Measurements from ENCODE around the gene PCGF2.

- TF ChIP-seq KDM1A (IDR thresholded peaks at IDR 0.05; ENCODE audit: borderline replicate concordance) (no peak), TAF1 (IDR thresholded peaks at IDR 0.05; ENCODE audit: borderline replicate concordance, low read depth, low read length) (no peak), POLR2AphosphoS2 (IDR thresholded peaks at IDR 0.05; ENCODE audit: low read depth, low read length) (no peak), E2F8 (IDR thresholded peaks at IDR 0.05; ENCODE audit: low read depth, partially characterized antibody) (no peak), CTCF (IDR thresholded peaks at IDR 0.05 in 2 of 3, conservative IDR thresholded peaks at IDR 0.05 in 1 of 3; ENCODE audit: control insufficient read depth in 2 of 3, extremely low read depth in 1 of 3, insufficient read depth in 1 of 3, low read depth in 3 of 3, low read length in 3 of 3) (no peak), ZBTB4 (CRISPR knock-in tag; IDR thresholded peaks at IDR 0.05) (no peak), RFX5 (IDR thresholded peaks at IDR 0.05; ENCODE audit: low read depth, low read length) (no peak), SREBF2 (IDR thresholded peaks at IDR 0.05; ENCODE audit: low read length) (no peak), CBX5 (IDR thresholded peaks at IDR 0.05; ENCODE audit: low read depth) (no peak)
Observed at GRCh38 chr17:38725066-38725465, 23.1 kb downstream of the PCGF2 start.

Measured in GM12878 (cell line).